B cell (primary cell): ENCODE results near the gene CD8A. TPM values are rescaled to one million over a fixed set of nuclear protein-coding genes. Genes with fewer than 3 reads are reported as not detected.

Experiments
- ATAC-seq: fragments of 200-7000 bp; cut with Tn5 transposase; one replicate; pipeline ENCODE4 v1.10.0; 2021; ENCODE audit warnings: low read depth, mild to moderate bottlenecking, moderate number of reproducible peaks, moderate library complexity
- CTCF ChIA-PET: fragments of 350-600 bp; sonication (Branson Sonifier 250); formaldehyde crosslinking; loops from one replicate; lab custom pipeline; 2021; ENCODE audit warnings: antibody characterized with exemption, inconsistent platforms; lab: Charles Lee
- POLR2A ChIA-PET: fragments of 350-600 bp; sonication (Branson Sonifier 250); formaldehyde crosslinking; loops from one replicate; lab custom pipeline; 2021; ENCODE audit warnings: antibody characterized with exemption; lab: Charles Lee
- DNase-seq: peaks from one replicate; pipeline ENCODE4 v3.0.0; 2013
- H2AFZ ChIP-seq: 2 replicates; pipeline ENCODE4 v1.6.1; 2012; ENCODE audit warnings: mild to moderate bottlenecking, low read depth, low read length; ENCODE audit not compliant: insufficient read depth, poor library complexity, severe bottlenecking
- H3K27ac ChIP-seq, 2 donors: 1 replicate in 1 of 2; 2 replicates in 1 of 2; pipeline ENCODE4 v1.5.1; 2012 to 2013; ENCODE audit warnings: low read length in 2 of 2, mild to moderate bottlenecking in 2 of 2, moderate library complexity in 1 of 2
- H3K27me3 ChIP-seq, 4 experiments: fragments of 200-600 bp in 1 of 4; sonication (generic) in 1 of 4; replicated peaks in 1 of 4; 1 replicate in 2 of 4; 2 replicates in 2 of 4; pipeline versions ENCODE4 v1.6.1 to v1.7.0; 2013 to 2016; ENCODE audit warnings: low read length in 3 of 4, mild to moderate bottlenecking in 2 of 4, mixed read lengths in 1 of 4, moderate library complexity in 1 of 4; ENCODE audit not compliant: insufficient read depth in 4 of 4, control insufficient read depth in 3 of 4; ENCODE audit errors: control extremely low read depth in 1 of 4
- H3K36me3 ChIP-seq, 2 experiments: replicated peaks in 1 of 2; 1 replicate in 1 of 2; 2 replicates in 1 of 2; pipeline versions ENCODE4 v1.6.1 to v1.7.1; 2013; ENCODE audit warnings: low read length in 1 of 2; ENCODE audit not compliant: insufficient read depth in 2 of 2, control insufficient read depth in 1 of 2; ENCODE audit errors: control extremely low read depth in 1 of 2, extremely low read depth in 1 of 2
- H3K4me1 ChIP-seq, 2 donors: fragments of 200-600 bp in 1 of 2; sonication (generic) in 1 of 2; 1 replicate in 1 of 2; 2 replicates in 1 of 2; pipeline versions ENCODE4 v1.5.1 to v1.6.1; 2013 to 2017; ENCODE audit warnings: low read length in 2 of 2; ENCODE audit not compliant: control insufficient read depth in 2 of 2, insufficient read depth in 2 of 2
- H3K4me2 ChIP-seq: replicated peaks from 2 replicates; pipeline ENCODE3; 2012; ENCODE audit warnings: mild to moderate bottlenecking, low read depth, low read length; ENCODE audit not compliant: poor library complexity, severe bottlenecking
- H3K4me3 ChIP-seq, 5 experiments: fragments of 200-600 bp in 1 of 5; sonication (generic) in 1 of 5; 1 replicate in 3 of 5; 2 replicates in 2 of 5; pipeline versions ENCODE4 v1.5.1 to v1.7.0; 2011 to 2016; ENCODE audit warnings: low read length in 4 of 5, mild to moderate bottlenecking in 4 of 5, low read depth in 2 of 5, control low read depth in 1 of 5, moderate library complexity in 1 of 5; ENCODE audit not compliant: insufficient read depth in 1 of 5; ENCODE audit errors: control extremely low read depth in 1 of 5, extremely low read depth in 1 of 5
- H3K79me2 ChIP-seq: fragments of 200-600 bp; sonication (generic); one replicate; pipeline ENCODE4 v1.6.0; 2016; ENCODE audit warnings: low read length; ENCODE audit not compliant: control insufficient read depth, insufficient read depth
- H3K9ac ChIP-seq: fragments of 200-600 bp; sonication (generic); 2 replicates; pipeline ENCODE4 v1.6.1; 2017; ENCODE audit warnings: mild to moderate bottlenecking, low read length, moderate library complexity
- H3K9me3 ChIP-seq, 3 donors: one replicate each; pipeline versions ENCODE4 v1.6.1 to v1.7.1; 2013; ENCODE audit warnings: low read length in 2 of 3; ENCODE audit not compliant: control insufficient read depth in 2 of 3, insufficient read depth in 1 of 3; ENCODE audit errors: control extremely low read depth in 1 of 3
- H4K20me1 ChIP-seq: 2 replicates; pipeline ENCODE4 v1.6.0; 2012; ENCODE audit warnings: mild to moderate bottlenecking, low read length; ENCODE audit not compliant: insufficient read depth, control insufficient read depth, poor library complexity, severe bottlenecking
- H3K27ac Mint-ChIP-seq: one replicate; pipeline ENCODE4 v1.8.0; 2021; ENCODE audit warnings: mixed read lengths
- H3K27me3 Mint-ChIP-seq: one replicate; pipeline ENCODE4 v1.8.0; 2021; ENCODE audit warnings: mixed read lengths
- H3K4me1 Mint-ChIP-seq: one replicate; pipeline ENCODE4 v1.8.0; 2021; ENCODE audit warnings: mixed read lengths
- H3K4me3 Mint-ChIP-seq: one replicate; pipeline ENCODE4 v1.8.0; 2021; ENCODE audit warnings: mixed read lengths
- H3K9me3 Mint-ChIP-seq: one replicate; pipeline ENCODE4 v1.8.0; 2022; ENCODE audit warnings: mixed read lengths; ENCODE audit not compliant: insufficient read depth
- CTCF ChIP-seq: fragments of 200-600 bp; IDR thresholded peaks from one replicate; pipeline ENCODE4 v1.8.0; 2022; ENCODE audit warnings: antibody characterized with exemption, mild to moderate bottlenecking
- EZH2 ChIP-seq: IDR thresholded peaks from 2 replicates; pipeline ENCODE4 v1.6.1; 2012; ENCODE audit warnings: borderline replicate concordance, low read depth, mild to moderate bottlenecking, moderate library complexity, low read length; ENCODE audit not compliant: insufficient read depth, poor library complexity, severe bottlenecking
- WGBS: methylation state at CpG from one replicate; pipeline ENCODE4 v1.1.5; 2013; ENCODE audit warnings: missing lambda C conversion rate; ENCODE audit not compliant: insufficient coverage; 5-methylcytosine and 5-hydroxymethylcytosine counted together
- intact Hi-C: fragments of 100-400 bp; cut with micrococcal nuclease; formaldehyde crosslinking; loops from one replicate; pipeline ENCODE4 v1.10.0; 2022
- polyA plus RNA-seq: library from polyadenylated mRNA; depleted of rRNA; stranded (reverse); fragments of >200 nt; gene quantifications from 2 replicates; pipeline ENCODE4 v1.2.3, GENCODE V29; 2012
- total RNA-seq, 2 donors: library from RNA; stranded (reverse); fragments of 120-200 nt in 1 of 2; gene quantifications; 1 replicate in 1 of 2; 2 replicates in 1 of 2; pipeline versions ENCODE4 v1.2.3 to v1.2.4, GENCODE V29; 2013 to 2022

The CD8A gene
- total and polyA plus RNA-seq, 2 donors (not counting 1 experiment from before 2014, with no cell fraction given): 0.49 to 0.76 TPM

GRCh38 chr2:86831537-86831936 is 40.8 kb upstream of the CD8A start:
- no peaks in the 10 kb centered on the region for H3K79me2 ChIP-seq
- H4K20me1 ChIP-seq: no peaks in the 10 kb centered on the region
- WGBS: 100% methylated on average over 2 of the region's 2 CpGs
- no peak overlapping the region for H3K4me3 ChIP-seq
- H3K9me3 ChIP-seq: no peaks in the 10 kb centered on the region
- H3K27me3 Mint-ChIP-seq: peaks cover 2% of the 10 kb centered on the region
- no peaks in the 10 kb centered on the region for H3K36me3 ChIP-seq
- ATAC-seq (no peak), DNase-seq (no peak)
- H3K4me2 ChIP-seq: no peak overlapping the region
- no peak overlapping the region for H2AFZ ChIP-seq
- no peak overlapping the region for H3K4me3 Mint-ChIP-seq
- no peaks in the 10 kb centered on the region for H3K4me1 Mint-ChIP-seq
- intact Hi-C loops: no loop called here
- H3K27ac Mint-ChIP-seq: no peak overlapping the region
- H3K9me3 Mint-ChIP-seq: no peaks in the 10 kb centered on the region
- ChIA-PET CTCF (no interaction called here), POLR2A (no interaction called here)
- no peak overlapping the region for H3K27ac ChIP-seq
- no peaks in the 10 kb centered on the region for H3K27me3 ChIP-seq
- H3K9ac ChIP-seq: no peak overlapping the region
- no peaks in the 10 kb centered on the region for H3K4me1 ChIP-seq
- no peak for TF ChIP-seq CTCF
- no peak for TF ChIP-seq EZH2

GRCh38 chr2:86826951-86827350 is 36.2 kb upstream of the CD8A start:
- Histone ChIP-seq H3K79me2 (no peaks in the 10 kb centered on the region), H4K20me1 (no peaks in the 10 kb centered on the region), H3K4me2 (no peak overlapping the region), H3K4me1 (no peaks in the 10 kb centered on the region), H3K9ac (no peak overlapping the region), H3K27me3 (no peaks in the 10 kb centered on the region), H3K4me3 (no peak overlapping the region), H3K27ac (no peak overlapping the region), H3K36me3 (no peaks in the 10 kb centered on the region), H3K9me3 (peaks cover 2 to 9% (median 5%) of the 10 kb centered on the region in 3 donors), H2AFZ (no peak overlapping the region)
- intact Hi-C loops: no loop called here
- Mint-ChIP-seq H3K9me3 (peaks cover 5% of the 10 kb centered on the region), H3K4me1 (no peaks in the 10 kb centered on the region), H3K27ac (no peak overlapping the region), H3K27me3 (peaks cover 4% of the 10 kb centered on the region), H3K4me3 (no peak overlapping the region)
- CTCF ChIA-PET: no interaction called here
- ATAC-seq (no peak), DNase-seq (no peak)
- TF ChIP-seq EZH2 (no peak), CTCF (no peak)
- POLR2A ChIA-PET: no interaction called here
- WGBS: 96% methylated on average over 4 of the region's 4 CpGs
